Fibroblast of villous mesenchyme (primary cell): ENCODE data around the gene AOPEP. TPM values are rescaled to one million over a fixed set of nuclear protein-coding genes. Genes with fewer than 3 reads are reported as not detected.

Experiments used
- DNase-seq: peaks from one replicate; pipeline ENCODE4 v3.0.0-alpha.2; 2010; ENCODE audit warnings: low read depth
- H3K4me3 ChIP-seq: 2 replicates; pipeline ENCODE4 v1.5.1; 2011; ENCODE audit warnings: low read depth, mild to moderate bottlenecking, low read length
- total RNA-seq: library from RNA; depleted of rRNA; stranded (reverse); fragments of >200 nt; gene quantifications from 2 replicates; pipeline ENCODE4 v1.2.3, GENCODE V29; 2012
- TF ChIP-seq, protein P1 (sequence below): IDR thresholded peaks from 2 replicates; pipeline ENCODE4 v1.5.1; 2012; ENCODE audit warnings: low read depth, mild to moderate bottlenecking, low read length; ENCODE audit not compliant: insufficient read depth

The AOPEP gene
- total RNA-seq, 1 donor, result 153 TPM

- TF ChIP-seq, protein P1, sequence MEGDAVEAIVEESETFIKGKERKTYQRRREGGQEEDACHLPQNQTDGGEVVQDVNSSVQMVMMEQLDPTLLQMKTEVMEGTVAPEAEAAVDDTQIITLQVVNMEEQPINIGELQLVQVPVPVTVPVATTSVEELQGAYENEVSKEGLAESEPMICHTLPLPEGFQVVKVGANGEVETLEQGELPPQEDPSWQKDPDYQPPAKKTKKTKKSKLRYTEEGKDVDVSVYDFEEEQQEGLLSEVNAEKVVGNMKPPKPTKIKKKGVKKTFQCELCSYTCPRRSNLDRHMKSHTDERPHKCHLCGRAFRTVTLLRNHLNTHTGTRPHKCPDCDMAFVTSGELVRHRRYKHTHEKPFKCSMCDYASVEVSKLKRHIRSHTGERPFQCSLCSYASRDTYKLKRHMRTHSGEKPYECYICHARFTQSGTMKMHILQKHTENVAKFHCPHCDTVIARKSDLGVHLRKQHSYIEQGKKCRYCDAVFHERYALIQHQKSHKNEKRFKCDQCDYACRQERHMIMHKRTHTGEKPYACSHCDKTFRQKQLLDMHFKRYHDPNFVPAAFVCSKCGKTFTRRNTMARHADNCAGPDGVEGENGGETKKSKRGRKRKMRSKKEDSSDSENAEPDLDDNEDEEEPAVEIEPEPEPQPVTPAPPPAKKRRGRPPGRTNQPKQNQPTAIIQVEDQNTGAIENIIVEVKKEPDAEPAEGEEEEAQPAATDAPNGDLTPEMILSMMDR, result no peak
- H3K4me3 ChIP-seq, result no peak overlapping the region
- DNase-seq, result no peak
Measured at GRCh38 chr9:94785215-94786169, 59.0 kb downstream of the AOPEP start.

DNA sequence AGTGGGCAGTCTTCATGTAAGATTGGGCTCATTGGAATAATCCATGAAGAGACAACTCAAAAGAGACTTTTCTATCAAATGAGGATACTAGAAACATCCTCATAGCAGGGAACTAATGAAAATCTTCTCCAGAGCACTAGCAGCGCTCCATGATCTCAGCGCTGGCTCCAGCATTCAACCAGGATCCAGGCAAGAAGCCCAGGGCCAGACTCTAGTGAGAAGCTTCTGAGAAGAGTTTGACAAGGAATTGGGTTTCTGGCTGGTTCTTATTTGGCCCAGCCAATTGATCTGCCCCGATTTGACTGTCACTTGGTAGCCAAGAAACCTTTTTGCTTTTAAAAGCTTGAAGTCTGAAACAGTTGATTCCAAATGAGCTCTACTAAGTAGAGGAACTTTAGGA, 60.1 kb downstream of the AOPEP start:
- DNase-seq, result no peak
- TF ChIP-seq, protein P1, result no peak
- no peak overlapping the region for H3K4me3 ChIP-seq

- no peak overlapping the region for H3K4me3 ChIP-seq
- TF ChIP-seq, protein P1, result no peak
- no peak for DNase-seq
Measured at GRCh38 chr9:94787266-94787665, 60.8 kb downstream of the AOPEP start.

DNA sequence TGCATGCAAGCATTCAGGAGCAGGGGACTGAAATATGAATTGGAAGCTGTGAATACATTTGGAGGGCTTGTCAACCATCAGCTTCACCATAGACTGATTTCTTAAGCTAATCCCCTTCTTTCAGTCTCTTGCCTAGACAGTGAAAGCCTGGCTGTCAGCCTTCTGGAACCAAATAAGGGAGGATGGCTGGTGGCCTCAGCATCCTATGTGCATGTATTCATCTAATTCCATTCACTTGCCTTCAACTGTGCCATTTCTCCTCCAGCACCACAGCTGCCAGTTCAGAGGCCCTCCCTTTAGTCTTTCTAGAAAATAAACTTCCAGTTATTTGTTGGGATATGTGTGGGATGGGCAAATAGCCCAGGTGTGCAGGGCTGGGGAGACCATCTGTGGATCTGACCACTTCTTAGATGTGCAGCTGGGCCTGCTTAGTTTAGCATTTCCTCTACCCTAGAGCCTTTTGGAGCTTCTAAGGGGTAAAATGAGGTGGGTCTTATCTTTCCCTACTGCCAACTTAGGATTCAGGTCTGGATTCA, 62.1 kb downstream of the AOPEP start:
- no peak for DNase-seq
- TF ChIP-seq, protein P1, result no peak
- H3K4me3 ChIP-seq, result no peak overlapping the region

- no peak overlapping the region for H3K4me3 ChIP-seq
- TF ChIP-seq, protein P1, result no peak
- no peak for DNase-seq
Measured at GRCh38 chr9:94791435-94791834, 64.9 kb downstream of the AOPEP start.

DNA sequence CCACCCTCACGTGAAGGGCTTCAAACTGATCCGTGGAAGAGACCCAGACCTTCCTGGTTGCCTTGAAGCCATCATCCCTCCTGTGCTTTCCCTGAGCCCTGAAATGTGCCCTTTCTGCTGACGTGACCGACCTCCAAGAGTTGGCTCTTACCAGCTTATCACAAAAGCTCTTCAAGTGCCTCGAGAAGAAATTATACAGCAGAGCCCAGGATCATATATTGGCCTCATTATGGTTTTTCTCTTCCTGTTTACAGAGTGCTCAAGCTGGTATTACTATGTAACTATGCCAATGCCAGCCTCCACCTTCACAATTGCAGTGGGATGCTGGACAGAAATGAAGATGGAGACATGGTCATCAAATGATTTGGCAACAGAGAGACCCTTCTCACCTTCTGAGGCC, 66.0 kb downstream of the AOPEP start:
- no peak for DNase-seq
- no peak overlapping the region for H3K4me3 ChIP-seq
- TF ChIP-seq, protein P1, result no peak
